NB4 (cell line): ENCODE results near the gene C6orf62.

ENCODE experiments used
- DNase-seq: peaks from one replicate; pipeline ENCODE4 v3.0.0; 2010; ENCODE audit warnings: low read depth
- H3K4me3 ChIP-seq: one replicate; pipeline ENCODE4 v1.5.1; 2011; ENCODE audit warnings: mild to moderate bottlenecking, low read depth, low read length, moderate library complexity
- MYC ChIP-seq: IDR thresholded peaks from 2 replicates; pipeline ENCODE4 v1.6.1; 2011; ENCODE audit warnings: low read depth, low read length
- POLR2A ChIP-seq: IDR thresholded peaks from 2 replicates; pipeline ENCODE4 v1.6.1; 2011; ENCODE audit warnings: mild to moderate bottlenecking; ENCODE audit not compliant: insufficient read length; ENCODE audit errors: extremely low read depth
- TF ChIP-seq, protein P1 (sequence below): IDR thresholded peaks from 2 replicates; pipeline ENCODE4 v1.6.1; 2011; ENCODE audit warnings: low read depth, low read length
- TF ChIP-seq, protein P2 (sequence below): IDR thresholded peaks from one replicate; pipeline ENCODE4 v1.5.1; 2012; ENCODE audit warnings: low read depth, low read length

C6orf62 gene

DNA sequence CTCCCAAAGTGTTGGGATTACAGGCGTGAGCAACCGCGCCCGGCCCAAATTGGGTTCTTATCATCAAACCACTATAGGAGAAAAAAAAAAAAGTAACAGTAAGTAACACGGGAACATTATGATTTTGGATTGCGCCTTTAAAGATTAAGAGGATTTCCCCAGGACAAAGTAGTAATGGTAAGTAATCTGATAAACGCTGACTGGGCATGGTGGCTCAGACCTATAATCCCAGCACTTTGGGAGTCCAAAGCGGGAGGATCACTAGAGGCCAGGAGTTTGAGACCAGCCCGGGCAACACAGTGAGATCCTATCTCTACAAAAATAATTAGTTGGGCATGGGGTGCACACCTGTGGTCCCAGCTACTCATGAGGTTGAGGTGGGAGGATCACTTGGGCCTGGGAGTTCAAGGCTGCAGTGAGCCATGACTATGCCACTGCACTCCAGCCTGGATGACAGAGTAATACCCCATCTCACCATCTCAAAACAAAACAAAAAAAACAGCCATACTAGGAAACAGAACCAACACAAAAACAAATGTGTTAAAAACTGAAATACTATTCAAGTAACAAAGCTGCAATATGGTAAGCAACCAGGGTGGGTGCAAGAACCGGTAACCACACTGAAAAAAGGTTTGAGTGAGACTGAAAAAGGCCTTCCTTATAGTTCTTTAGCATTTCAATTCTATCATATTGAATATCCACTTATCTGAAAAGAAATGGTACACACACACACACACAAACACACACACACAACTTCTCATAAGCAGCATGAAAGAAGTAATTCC, 8.2 kb downstream of the C6orf62 start:
- DNase-seq = no peak
- no peak overlapping the region for H3K4me3 ChIP-seq
- TF ChIP-seq, protein P1, sequence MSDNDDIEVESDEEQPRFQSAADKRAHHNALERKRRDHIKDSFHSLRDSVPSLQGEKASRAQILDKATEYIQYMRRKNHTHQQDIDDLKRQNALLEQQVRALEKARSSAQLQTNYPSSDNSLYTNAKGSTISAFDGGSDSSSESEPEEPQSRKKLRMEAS = no peak
- TF ChIP-seq POLR2A (no peak), MYC (no peak)
- TF ChIP-seq, protein P2, sequence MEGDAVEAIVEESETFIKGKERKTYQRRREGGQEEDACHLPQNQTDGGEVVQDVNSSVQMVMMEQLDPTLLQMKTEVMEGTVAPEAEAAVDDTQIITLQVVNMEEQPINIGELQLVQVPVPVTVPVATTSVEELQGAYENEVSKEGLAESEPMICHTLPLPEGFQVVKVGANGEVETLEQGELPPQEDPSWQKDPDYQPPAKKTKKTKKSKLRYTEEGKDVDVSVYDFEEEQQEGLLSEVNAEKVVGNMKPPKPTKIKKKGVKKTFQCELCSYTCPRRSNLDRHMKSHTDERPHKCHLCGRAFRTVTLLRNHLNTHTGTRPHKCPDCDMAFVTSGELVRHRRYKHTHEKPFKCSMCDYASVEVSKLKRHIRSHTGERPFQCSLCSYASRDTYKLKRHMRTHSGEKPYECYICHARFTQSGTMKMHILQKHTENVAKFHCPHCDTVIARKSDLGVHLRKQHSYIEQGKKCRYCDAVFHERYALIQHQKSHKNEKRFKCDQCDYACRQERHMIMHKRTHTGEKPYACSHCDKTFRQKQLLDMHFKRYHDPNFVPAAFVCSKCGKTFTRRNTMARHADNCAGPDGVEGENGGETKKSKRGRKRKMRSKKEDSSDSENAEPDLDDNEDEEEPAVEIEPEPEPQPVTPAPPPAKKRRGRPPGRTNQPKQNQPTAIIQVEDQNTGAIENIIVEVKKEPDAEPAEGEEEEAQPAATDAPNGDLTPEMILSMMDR = no peak

DNA sequence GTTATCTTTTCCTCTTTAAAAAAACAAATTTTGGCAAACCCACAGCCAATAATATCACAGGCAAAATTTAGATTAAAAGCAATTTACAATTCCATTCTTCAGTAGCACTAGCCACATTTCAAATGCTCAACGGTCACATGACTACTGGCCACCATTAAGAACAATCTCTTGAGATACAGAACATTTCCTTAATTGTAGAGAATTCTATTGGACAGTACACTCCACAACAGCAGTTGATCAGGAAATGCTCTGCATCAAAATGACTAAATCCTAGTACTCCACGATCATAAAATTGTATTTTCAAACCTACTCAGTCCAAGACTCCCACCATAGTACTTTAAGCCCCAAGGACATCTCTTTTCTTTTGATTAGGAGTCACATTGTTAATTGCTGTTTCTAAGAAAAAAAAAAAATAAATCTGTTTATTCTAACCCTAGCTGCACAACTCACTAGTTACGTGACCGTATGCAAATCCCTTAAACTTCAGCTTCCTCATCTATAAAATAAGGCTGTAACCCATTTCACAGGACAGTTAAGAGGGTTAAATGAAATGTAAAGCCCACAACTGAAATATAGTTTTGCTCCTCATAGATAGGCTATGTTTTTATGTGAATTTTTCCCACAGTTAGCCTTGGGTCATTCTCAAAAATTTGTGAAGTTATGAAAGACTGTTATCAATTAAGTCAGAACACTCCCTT, 9.8 kb downstream of the C6orf62 start:
- no peak for DNase-seq
- no peak overlapping the region for H3K4me3 ChIP-seq
- no peak for TF ChIP-seq MYC
- TF ChIP-seq, protein P1 = no peak
- TF ChIP-seq, protein P2 = no peak
- no peak for TF ChIP-seq POLR2A

DNA sequence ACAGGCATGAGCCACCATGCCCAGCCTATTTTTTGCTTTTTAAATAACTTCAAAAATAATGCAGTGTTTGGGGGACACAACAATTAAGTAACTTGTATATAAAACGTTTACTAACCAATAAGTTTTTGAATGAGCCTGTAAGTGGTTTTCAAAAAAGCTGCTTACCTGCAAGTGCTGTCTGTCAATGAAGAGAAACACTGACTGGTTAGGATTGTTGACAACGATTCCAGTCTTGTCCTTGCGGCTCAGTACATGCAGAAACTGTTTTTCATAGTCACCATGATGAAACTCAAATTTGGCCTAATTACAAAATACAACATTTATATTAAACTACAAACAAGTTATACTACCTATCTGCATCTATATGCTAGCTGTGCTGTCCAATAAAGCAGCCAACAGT, 10.3 kb downstream of the C6orf62 start:
- DNase-seq = no peak
- no peak overlapping the region for H3K4me3 ChIP-seq
- TF ChIP-seq, protein P1 = no peak
- TF ChIP-seq MYC (no peak), POLR2A (no peak)
- TF ChIP-seq, protein P2 = no peak

DNA sequence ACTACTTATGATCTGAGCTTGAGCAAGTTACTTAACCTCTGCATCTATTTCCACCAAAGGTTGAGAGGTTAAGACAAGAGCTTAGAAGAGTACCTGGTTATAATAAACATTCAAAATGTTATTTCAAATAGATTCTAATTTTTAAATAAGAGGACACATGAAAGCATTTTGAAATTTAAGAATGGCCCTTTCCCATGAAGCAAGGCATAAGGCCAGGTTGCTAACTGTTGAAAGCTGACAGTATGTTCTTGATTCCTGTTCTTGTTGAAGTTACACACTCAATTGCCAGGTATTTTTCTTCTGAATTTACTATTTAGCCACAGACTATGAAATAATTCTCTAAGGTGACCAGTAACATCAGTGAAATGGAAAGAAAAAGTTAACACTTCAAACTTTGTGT, 14.5 kb downstream of the C6orf62 start:
- H3K4me3 ChIP-seq = no peak overlapping the region
- TF ChIP-seq POLR2A (no peak), MYC (no peak)
- TF ChIP-seq, protein P2 = no peak
- no peak for DNase-seq

DNA sequence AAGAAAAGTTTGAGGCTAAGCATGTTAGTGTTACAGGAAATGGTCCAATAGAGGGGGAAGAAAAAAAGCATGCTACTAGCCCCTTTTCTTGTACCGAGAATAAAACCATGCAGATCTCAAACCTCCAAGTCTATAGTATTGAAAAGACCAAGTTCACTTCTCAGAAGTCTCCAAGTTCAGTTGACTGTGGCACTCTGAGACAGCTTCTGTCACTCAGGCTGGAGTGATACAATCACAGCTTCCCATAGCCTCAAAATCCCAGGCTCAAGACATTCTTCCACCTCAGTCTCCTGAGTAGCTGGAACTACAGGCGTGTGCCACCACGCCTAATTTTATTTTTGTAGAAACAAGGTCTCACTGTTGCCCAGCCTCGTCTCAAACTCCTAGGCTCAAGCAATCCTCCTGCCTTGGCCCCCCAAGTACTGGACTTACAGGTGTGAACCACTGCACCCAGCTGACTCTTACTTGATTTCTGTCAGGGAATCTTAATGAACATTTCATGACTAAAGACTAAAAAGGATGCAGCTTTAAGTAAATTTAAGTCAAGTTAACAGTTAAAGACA, 16.2 kb downstream of the C6orf62 start:
- TF ChIP-seq POLR2A (no peak), MYC (no peak)
- TF ChIP-seq, protein P2 = no peak
- TF ChIP-seq, protein P1 = no peak
- H3K4me3 ChIP-seq = no peak overlapping the region
- no peak for DNase-seq
